Endodermal cell (in vitro differentiated cells): ENCODE measurements around the gene RASL11B. TPM values are rescaled to one million over a fixed set of nuclear protein-coding genes. Genes with fewer than 3 reads are reported as not detected.

Experiments
- DNase-seq: peaks from one replicate; pipeline ENCODE4 v3.0.0-alpha.2; 2017
- H3K27ac ChIP-seq: 2 replicates; pipeline ENCODE4 v1.5.1; 2013; ENCODE audit warnings: mild to moderate bottlenecking, low read depth, low read length, moderate library complexity
- H3K27me3 ChIP-seq: 2 replicates; pipeline ENCODE4 v1.6.1; 2013; ENCODE audit warnings: mild to moderate bottlenecking, low read length, moderate library complexity; ENCODE audit not compliant: insufficient read depth, control insufficient read depth, poor library complexity, severe bottlenecking
- H3K36me3 ChIP-seq: 2 replicates; pipeline ENCODE4 v1.7.0; 2013; ENCODE audit warnings: mild to moderate bottlenecking, low read length, moderate library complexity; ENCODE audit not compliant: control insufficient read depth, insufficient read depth
- H3K4me1 ChIP-seq: one replicate; pipeline ENCODE4 v1.7.0; 2013; ENCODE audit warnings: low read length; ENCODE audit not compliant: control insufficient read depth, insufficient read depth
- H3K4me3 ChIP-seq: 2 replicates; pipeline ENCODE4 v1.5.1; 2013; ENCODE audit warnings: mild to moderate bottlenecking, low read length, moderate library complexity
- H3K9ac ChIP-seq: 2 replicates; pipeline ENCODE4 v1.6.1; 2013; ENCODE audit warnings: mild to moderate bottlenecking, low read length, moderate library complexity; ENCODE audit not compliant: poor library complexity, severe bottlenecking; ENCODE audit errors: extremely low read depth
- H3K9me3 ChIP-seq: 2 replicates; pipeline ENCODE4 v1.6.1; 2013; ENCODE audit warnings: mild to moderate bottlenecking, low read length, moderate library complexity; ENCODE audit not compliant: control insufficient read depth
- H3K27ac Mint-ChIP-seq: 2 replicates; pipeline ENCODE4 v1.8.0; 2020; ENCODE audit warnings: mixed read lengths
- H3K27me3 Mint-ChIP-seq: 2 replicates; pipeline ENCODE4 v1.8.0; 2021; ENCODE audit warnings: mild to moderate bottlenecking, mixed read lengths; ENCODE audit not compliant: insufficient read depth
- H3K36me3 Mint-ChIP-seq: 2 replicates; pipeline ENCODE4 v1.8.0; 2020; ENCODE audit warnings: low read depth, mixed read lengths
- H3K4me1 Mint-ChIP-seq: 2 replicates; pipeline ENCODE4 v1.8.0; 2020; ENCODE audit warnings: mixed read lengths
- H3K4me3 Mint-ChIP-seq: 2 replicates; pipeline ENCODE4 v1.8.0; 2020; ENCODE audit warnings: mild to moderate bottlenecking, moderate library complexity, mixed read lengths
- H3K9me3 Mint-ChIP-seq: 2 replicates; pipeline ENCODE4 v1.8.0; 2020; ENCODE audit warnings: mild to moderate bottlenecking, mixed read lengths
- WGBS, 2 experiments: methylation state at CpG; one replicate each; pipeline versions ENCODE4 v1.1.5 to v1.1.7; 2013; ENCODE audit warnings: missing lambda C conversion rate in 2 of 2, mixed read lengths in 1 of 2; ENCODE audit not compliant: insufficient coverage in 1 of 2, insufficient read length in 1 of 2; 5-methylcytosine and 5-hydroxymethylcytosine counted together
- total RNA-seq, 2 donors: library from RNA; stranded (reverse); fragmentation: NEBNext Ultra II Directional in 1 of 2; extraction: Animal tissue kit (Norgen Biotek cat#: 25700) in 1 of 2; gene quantifications; 2 replicates in 1 of 2; 3 replicates in 1 of 2; pipeline ENCODE4 v1.2.1, GENCODE V29; 2021
- TF ChIP-seq, protein P1 (sequence below): fragments of 200-600 bp; sonication (generic); conservative IDR thresholded peaks from 2 replicates; pipeline ENCODE4 v1.5.0; 2021; ENCODE audit warnings: antibody characterized with exemption, mild to moderate bottlenecking

Gene RASL11B
- total RNA-seq, 2 donors from 2014 or later, result 7.0 to 12.7 TPM

GRCh38 chr4:52915730-52916300 is 53.7 kb downstream of the RASL11B start:
- H3K36me3 Mint-ChIP-seq, result no peaks in the 10 kb centered on the region
- H3K4me1 Mint-ChIP-seq, result peaks cover 37% of the 10 kb centered on the region
- H3K9ac ChIP-seq, result no peak overlapping the region
- H3K4me3 ChIP-seq, result no peak overlapping the region
- H3K27ac Mint-ChIP-seq, result peak overlapping the region; percentile 49
- WGBS, 2 experiments, result 80 to 96% methylated on average over 5 to 6 of the region's 6 CpGs
- no peak for DNase-seq
- H3K27me3 ChIP-seq, result no peaks in the 10 kb centered on the region
- peaks cover 30% of the 10 kb centered on the region for H3K4me1 ChIP-seq
- H3K9me3 Mint-ChIP-seq, result no peaks in the 10 kb centered on the region
- H3K27me3 Mint-ChIP-seq, result no peaks in the 10 kb centered on the region
- H3K27ac ChIP-seq, result no peak overlapping the region
- TF ChIP-seq, protein P1, sequence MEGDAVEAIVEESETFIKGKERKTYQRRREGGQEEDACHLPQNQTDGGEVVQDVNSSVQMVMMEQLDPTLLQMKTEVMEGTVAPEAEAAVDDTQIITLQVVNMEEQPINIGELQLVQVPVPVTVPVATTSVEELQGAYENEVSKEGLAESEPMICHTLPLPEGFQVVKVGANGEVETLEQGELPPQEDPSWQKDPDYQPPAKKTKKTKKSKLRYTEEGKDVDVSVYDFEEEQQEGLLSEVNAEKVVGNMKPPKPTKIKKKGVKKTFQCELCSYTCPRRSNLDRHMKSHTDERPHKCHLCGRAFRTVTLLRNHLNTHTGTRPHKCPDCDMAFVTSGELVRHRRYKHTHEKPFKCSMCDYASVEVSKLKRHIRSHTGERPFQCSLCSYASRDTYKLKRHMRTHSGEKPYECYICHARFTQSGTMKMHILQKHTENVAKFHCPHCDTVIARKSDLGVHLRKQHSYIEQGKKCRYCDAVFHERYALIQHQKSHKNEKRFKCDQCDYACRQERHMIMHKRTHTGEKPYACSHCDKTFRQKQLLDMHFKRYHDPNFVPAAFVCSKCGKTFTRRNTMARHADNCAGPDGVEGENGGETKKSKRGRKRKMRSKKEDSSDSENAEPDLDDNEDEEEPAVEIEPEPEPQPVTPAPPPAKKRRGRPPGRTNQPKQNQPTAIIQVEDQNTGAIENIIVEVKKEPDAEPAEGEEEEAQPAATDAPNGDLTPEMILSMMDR, result peak; percentile 40
- H3K4me3 Mint-ChIP-seq, result no peak overlapping the region
- H3K9me3 ChIP-seq, result no peaks in the 10 kb centered on the region
- no peaks in the 10 kb centered on the region for H3K36me3 ChIP-seq

Other genes with a start within 250 kb of the RASL11B start
- 10 to 100 TPM; 42.0 to 42.9 TPM for gene USP46, start 203.0 kb upstream of the RASL11B start, total RNA-seq
- 1 to 10 TPM; 3.1 to 4.9 TPM for gene ERVMER34-1, start 110.9 kb upstream of the RASL11B start, total RNA-seq